Immature natural killer cell (primary cell): ENCODE measurements around the gene GIGYF1. TPM values are rescaled to one million over a fixed set of nuclear protein-coding genes. Genes with fewer than 3 reads are reported as not detected.
A peak's percentile ranks its signal among the peaks of the same experiment; 100 is the strongest.
"Not testable (repeated sequence)": the region's sequence is repeated elsewhere in the genome, so short reads cannot be mapped to it uniquely, and the experiment has no call there.

Source experiments
- DNase-seq, 3 donors: peaks; one replicate each; pipeline ENCODE4 v3.0.0; 2022; ENCODE audit warnings: mixed read lengths in 1 of 3
- H3K27ac Mint-ChIP-seq, 6 donors: one replicate each; pipeline ENCODE4 v1.8.0; 2020; ENCODE audit warnings: mixed read lengths in 6 of 6, mild to moderate bottlenecking in 5 of 6, inconsistent platforms in 4 of 6, moderate library complexity in 3 of 6
- H3K27me3 Mint-ChIP-seq, 3 donors: one replicate each; pipeline ENCODE4 v1.8.0; 2020 to 2021; ENCODE audit warnings: low read depth in 3 of 3, mild to moderate bottlenecking in 3 of 3, mixed read lengths in 3 of 3, moderate library complexity in 3 of 3, inconsistent platforms in 1 of 3
- H3K36me3 Mint-ChIP-seq, 3 donors: one replicate each; pipeline ENCODE4 v1.8.0; 2020; ENCODE audit warnings: mixed read lengths in 3 of 3, inconsistent platforms in 2 of 3, mild to moderate bottlenecking in 2 of 3
- H3K4me1 Mint-ChIP-seq, 2 donors: one replicate each; pipeline ENCODE4 v1.8.0; 2020; ENCODE audit warnings: inconsistent platforms in 2 of 2, mild to moderate bottlenecking in 2 of 2, mixed read lengths in 2 of 2, moderate library complexity in 1 of 2
- H3K4me3 Mint-ChIP-seq, 5 donors: one replicate each; pipeline ENCODE4 v1.8.0; 2020; ENCODE audit warnings: mild to moderate bottlenecking in 5 of 5, mixed read lengths in 5 of 5, inconsistent platforms in 3 of 5, moderate library complexity in 3 of 5
- H3K9me3 Mint-ChIP-seq, 6 donors: one replicate each; pipeline ENCODE4 v1.8.0; 2020; ENCODE audit warnings: mild to moderate bottlenecking in 6 of 6, mixed read lengths in 6 of 6, inconsistent platforms in 4 of 6, moderate library complexity in 3 of 6
- polyA plus RNA-seq, 3 donors: library from polyadenylated mRNA; unstranded; fragments of 300-500 nt; fragmentation: Illumina TruSeq; gene quantifications; one replicate each; pipeline ENCODE4 v1.2.3, GENCODE V29; 2021

GIGYF1 gene
- polyA plus RNA-seq, 3 donors from 2014 or later: 0.03 to 2.0 (median 0.47) TPM

DNA sequence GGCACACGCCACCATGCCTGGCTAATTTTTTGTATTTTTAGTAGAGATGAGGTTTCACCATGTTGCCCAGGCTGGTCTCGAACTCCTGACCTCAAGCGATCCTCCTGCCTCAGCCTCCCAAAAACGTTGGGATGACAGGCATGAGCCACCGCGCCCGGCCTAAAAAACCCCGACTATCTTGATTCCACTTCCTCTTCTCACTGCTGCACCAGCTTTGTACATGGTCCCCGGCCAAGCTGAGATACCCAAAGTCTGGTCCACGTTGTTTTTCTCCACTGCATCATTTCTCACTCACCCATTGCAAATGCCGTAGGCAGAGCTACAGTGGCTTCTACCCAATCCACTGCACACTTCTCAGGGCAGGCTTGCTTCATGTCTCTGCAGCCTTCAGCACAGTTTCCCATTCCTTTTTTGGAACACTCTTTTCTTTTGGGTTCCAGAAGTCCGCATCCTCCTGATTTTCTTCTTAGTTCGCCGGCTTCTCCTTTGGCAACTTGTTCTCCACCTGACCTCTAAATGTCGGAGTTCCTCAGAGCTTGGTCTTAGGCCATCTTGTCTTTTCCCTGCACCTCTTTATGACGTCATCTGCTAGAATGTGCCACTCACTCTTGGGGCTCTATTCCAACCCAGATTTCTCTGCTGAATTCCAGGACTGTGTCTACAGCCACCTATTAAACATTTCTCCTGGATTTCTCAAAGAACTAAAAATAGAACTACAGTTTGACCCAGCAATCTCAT is 26.6 kb downstream of the GIGYF1 start:
- peaks cover 0 to under 1% of the 10 kb centered on the region in 2 donors for H3K4me1 Mint-ChIP-seq
- DNase-seq: no peak
- H3K27ac Mint-ChIP-seq: no peak overlapping the region
- H3K27me3 Mint-ChIP-seq: peaks cover 4 to 6% (median 6%) of the 10 kb centered on the region in 3 donors
- H3K9me3 Mint-ChIP-seq: no peaks in the 10 kb centered on the region
- no peaks in the 10 kb centered on the region for H3K36me3 Mint-ChIP-seq
- H3K4me3 Mint-ChIP-seq: no peak overlapping the region

DNA sequence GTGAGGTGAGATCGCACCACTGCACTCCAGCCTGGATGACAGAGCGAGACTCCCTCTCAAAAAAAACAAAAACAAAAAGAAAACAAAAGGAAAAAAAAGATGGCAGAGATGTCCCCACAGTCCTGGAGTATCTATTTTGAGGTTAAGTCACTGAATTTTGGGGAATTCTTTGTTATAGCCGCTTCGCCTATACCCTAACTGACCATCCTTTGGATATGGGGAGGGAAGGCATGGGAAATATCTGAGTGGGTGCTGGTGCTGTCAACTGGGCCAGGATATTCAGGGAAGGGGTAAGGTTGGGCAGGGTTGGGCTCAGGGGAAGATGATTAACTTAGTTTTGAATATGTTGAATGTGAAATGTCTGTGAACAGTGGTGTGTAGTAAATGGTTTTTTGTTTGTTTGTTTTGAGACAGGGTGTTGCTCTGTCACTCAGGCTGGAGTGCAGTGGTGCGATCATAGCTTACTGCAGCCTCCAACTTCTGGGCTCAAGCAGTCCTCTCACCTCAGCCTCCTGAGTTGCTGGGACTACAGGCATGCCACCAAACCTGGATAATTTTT is 28.8 kb downstream of the GIGYF1 start:
- H3K4me3 Mint-ChIP-seq: no peak overlapping the region
- no peak overlapping the region for H3K27ac Mint-ChIP-seq
- H3K36me3 Mint-ChIP-seq: no peaks in the 10 kb centered on the region
- H3K9me3 Mint-ChIP-seq: no peaks in the 10 kb centered on the region
- peaks cover 5 to 9% (median 6%) of the 10 kb centered on the region in 3 donors for H3K27me3 Mint-ChIP-seq
- no peak for DNase-seq
- H3K4me1 Mint-ChIP-seq: no peaks in the 10 kb centered on the region

DNA sequence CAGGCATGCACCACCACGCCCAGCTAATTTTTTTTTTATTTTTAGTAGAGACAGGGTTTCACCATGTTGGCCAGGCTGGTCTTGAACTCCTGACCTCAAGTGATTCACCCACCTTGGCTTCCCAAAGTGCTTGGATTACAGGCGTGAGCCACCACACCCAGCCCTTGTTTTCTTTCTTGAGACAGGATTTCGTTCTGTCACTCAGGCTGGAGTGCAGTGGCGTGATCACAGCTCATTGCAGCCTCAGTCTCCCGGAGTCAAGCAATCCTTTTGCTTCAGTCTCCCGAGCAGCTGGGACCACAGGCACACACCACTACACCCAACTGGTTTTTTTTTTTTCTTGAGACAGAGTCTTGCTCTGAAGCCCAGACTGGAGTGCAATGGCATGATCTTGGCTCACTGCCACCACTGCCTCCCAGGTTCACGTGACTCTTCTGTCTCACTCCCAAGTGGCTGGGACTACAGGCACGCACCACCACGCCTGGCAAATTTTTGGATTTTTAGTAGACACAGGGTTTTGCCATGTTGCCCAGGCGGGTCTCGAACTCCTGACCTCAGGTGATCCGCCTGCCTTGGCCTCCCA is 31.8 kb downstream of the GIGYF1 start:
- not testable (repeated sequence) for DNase-seq, H3K27ac Mint-ChIP-seq, H3K36me3 Mint-ChIP-seq, H3K4me1 Mint-ChIP-seq, H3K9me3 Mint-ChIP-seq, H3K4me3 Mint-ChIP-seq
- peaks cover 0 to 14% (median 11%) of the 10 kb centered on the region in 3 donors for H3K27me3 Mint-ChIP-seq

DNA sequence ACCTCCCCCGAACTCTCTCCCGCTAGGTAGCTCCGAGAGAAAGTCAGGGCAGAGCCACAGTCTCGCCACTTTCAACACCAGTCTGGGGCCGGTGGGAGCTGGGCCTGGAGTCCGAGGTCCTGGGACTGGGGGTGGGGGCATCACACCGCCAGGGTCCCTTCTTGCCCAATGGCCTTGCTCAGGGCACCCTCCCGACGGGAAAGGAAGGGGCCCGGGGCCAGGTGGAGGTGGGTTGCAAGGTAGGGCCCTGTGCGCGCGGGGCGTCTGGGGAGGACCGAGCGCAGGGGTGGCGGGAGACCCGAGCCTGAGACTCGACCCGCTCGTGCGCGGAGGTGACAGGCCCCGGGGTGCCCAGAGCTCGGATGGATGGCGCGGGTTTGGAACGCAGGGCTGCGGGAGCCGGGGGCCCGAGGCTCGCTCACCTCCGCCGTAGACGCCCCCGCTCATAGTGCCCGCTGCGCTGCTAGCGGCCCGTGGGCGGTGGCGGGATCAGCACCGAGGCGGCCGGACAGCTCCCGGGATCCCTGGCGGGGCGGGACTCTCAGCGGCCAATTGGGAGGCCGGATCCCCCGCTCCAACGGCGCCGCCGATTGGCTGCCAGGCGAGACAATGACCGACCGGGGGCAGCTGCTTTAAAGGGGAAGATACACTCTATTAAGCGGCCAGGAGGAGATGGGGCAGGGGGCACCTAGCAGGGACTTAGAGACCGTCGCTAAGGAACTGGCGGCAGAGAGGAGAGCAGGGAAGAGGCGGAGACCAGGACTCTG is 38.0 kb downstream of the GIGYF1 start, which contains the start of gene ACTL6B:
TSS of gene ACTL6B (minus strand) at position 541 of the 767 bp plus-strand sequence. CDS start at position 447, 94 bp downstream.
- Mint-ChIP-seq H3K27me3 (peaks cover 11 to 35% (median 19%) of the 10 kb centered on the region in 3 donors), H3K27ac (no peak within 1 kb of the TSS), H3K9me3 (no peaks in the 10 kb centered on the region), H3K4me1 (peaks cover 0 to 2% of the 10 kb centered on the region in 2 donors), H3K36me3 (no peaks in the 10 kb centered on the region), H3K4me3 (no peak within 1 kb of the TSS)
- DNase-seq: peak; percentile 54 to 58 (median 56)

DNA sequence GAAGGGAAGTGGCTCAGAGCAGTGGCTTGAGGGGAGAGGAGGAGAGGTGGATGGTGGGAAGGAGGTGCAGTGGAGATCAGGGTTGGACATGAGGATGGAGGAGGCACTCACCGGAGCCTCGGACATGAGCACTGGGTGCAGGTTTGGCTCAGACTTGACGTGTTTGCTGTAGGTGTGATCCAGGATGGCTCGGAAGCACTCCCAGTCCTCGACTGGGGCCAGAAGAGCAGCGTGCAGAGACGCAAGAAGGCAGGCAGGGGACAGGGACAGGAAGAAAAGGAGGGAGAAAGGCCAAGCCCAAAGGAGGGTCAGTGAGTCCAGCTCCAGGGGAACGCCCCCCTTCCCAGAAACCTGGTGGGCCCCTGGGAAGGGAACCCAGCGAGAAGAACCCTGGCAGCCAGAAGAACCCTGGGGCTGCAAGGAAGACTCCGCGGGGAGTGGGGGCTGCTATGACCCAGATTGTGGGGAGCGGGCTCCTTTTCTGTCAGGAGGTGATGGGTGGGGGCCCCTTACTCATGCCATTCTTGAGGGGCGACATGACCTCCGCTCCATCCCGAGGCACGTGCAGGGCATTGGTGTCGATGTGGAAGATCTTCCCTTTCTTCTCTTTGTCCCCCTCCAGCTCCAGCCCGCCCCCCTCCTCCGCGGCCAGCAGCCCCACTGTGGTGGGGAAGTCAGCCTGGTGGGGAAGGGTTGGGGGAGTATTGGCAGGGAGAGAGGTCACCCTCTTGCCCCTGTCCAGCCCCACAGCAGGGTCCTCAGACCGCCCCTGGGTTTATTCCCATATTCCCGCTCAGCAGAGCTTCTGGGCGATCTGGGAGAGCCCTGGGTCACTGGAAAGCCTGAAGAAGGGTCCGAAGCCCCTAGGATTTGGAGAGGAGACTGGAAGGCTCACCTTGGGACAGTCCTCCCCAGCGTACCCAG is 38.9 kb downstream of the GIGYF1 start:
- peak overlapping the region in 1 of 5 donors; percentile 43 for H3K4me3 Mint-ChIP-seq
- peaks cover 0 to 3% (median 2%) of the 10 kb centered on the region in 3 donors for H3K36me3 Mint-ChIP-seq
- peaks cover 0 to 2% of the 10 kb centered on the region in 2 donors for H3K4me1 Mint-ChIP-seq
- peaks cover 11 to 36% (median 19%) of the 10 kb centered on the region in 3 donors for H3K27me3 Mint-ChIP-seq
- DNase-seq: no peak
- no peaks in the 10 kb centered on the region for H3K9me3 Mint-ChIP-seq
- no peak overlapping the region for H3K27ac Mint-ChIP-seq

DNA sequence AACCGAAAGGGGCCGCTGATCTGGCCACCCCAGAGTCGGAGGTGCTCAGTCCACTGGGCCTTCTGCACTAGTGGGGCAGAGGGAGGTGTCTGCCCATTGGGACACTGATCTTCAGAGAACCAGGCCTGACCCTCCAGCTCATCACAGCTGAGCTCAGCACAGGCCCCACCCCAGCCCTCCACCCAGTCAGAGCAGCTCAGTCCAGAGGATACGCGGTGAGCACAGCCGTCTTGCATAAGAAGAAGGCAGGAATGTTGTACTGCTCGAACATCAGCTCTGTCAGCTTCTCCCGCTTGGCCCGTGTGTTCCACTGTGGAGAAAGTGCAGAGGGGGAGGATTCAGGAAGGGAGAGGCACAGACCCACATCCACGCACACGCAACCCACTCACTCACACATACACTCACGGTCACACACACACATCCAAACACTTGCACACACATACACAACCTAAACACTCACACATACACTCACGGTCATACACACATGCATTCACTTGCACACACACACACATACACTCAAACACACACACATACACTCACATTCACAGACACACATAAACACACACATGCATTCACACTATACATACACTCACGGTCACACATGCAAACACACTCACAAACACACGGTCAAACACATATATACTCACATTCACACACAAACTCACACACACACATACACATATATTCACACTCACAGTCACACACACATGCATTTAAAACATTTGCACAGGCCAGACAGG is 44.1 kb downstream of the GIGYF1 start:
- H3K27ac Mint-ChIP-seq: peak overlapping the region in 1 of 6 donors; percentile 42
- no peak overlapping the region for H3K4me3 Mint-ChIP-seq
- H3K36me3 Mint-ChIP-seq: peaks cover 0 to 5% (median 5%) of the 10 kb centered on the region in 3 donors
- H3K9me3 Mint-ChIP-seq: no peaks in the 10 kb centered on the region
- DNase-seq: no peak
- peaks cover 11 to 19% (median 18%) of the 10 kb centered on the region in 3 donors for H3K27me3 Mint-ChIP-seq
- no peaks in the 10 kb centered on the region for H3K4me1 Mint-ChIP-seq

DNA sequence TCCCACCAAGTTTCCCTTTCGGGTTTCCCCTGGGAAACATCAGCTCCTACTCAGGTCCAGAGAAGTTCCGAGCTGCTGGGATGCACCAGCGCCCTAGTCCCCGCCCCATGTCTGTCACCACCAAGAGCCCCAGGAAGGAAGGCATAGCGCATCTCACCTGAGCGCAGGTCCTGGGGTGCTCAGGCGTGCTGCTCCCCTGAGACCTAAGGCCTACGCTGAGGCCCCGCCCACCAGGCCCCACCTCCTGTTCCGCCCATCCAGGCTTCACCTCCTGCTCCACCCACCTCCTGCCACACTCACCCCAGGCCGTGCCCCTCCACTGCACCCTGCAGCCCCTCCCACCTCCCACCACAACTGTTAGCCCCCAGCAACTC is 51.5 kb downstream of the GIGYF1 start:
- H3K27me3 Mint-ChIP-seq: peaks cover 0 to 5% (median under 1%) of the 10 kb centered on the region in 3 donors
- no peaks in the 10 kb centered on the region for H3K9me3 Mint-ChIP-seq
- no peak overlapping the region for H3K4me3 Mint-ChIP-seq
- H3K36me3 Mint-ChIP-seq: no peaks in the 10 kb centered on the region
- H3K27ac Mint-ChIP-seq: no peak overlapping the region
- no peaks in the 10 kb centered on the region for H3K4me1 Mint-ChIP-seq
- no peak for DNase-seq

DNA sequence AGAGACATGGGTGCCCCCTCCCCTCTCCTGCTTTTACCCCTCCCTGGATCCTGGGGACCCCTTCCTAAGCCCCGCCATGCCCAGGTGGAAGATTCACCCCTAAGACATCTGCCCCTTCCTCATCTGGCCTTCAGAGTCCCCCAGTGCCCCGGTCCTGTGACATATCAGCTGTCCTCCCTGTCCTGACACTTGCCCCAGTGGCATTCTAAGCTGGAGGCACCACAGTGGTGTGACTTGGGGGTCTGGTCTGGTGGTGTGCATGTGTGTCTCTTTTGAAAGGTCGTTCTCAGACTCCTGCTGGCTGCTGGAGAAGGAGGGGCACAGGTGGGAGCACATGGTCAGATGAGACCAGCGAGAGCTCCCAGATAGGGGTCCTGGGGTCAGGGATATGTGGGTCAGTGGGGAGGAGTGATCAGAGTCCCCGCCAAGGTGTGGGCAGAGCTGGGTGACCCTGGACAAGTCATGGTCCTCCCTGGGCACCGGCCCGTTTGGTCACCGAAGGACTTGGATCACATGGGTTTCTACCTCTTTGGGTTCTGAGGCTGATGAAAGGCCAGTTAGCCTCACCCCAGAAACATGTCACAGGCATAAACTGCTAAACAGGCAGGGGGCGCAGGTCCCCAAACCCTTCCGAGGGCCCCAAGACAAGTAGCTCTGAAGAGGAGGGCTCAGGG is 52.1 kb downstream of the GIGYF1 start:
- Mint-ChIP-seq H3K9me3 (no peaks in the 10 kb centered on the region), H3K36me3 (no peaks in the 10 kb centered on the region), H3K4me3 (no peak overlapping the region), H3K4me1 (no peaks in the 10 kb centered on the region), H3K27me3 (peaks cover 0 to 5% (median 0%) of the 10 kb centered on the region in 3 donors), H3K27ac (no peak overlapping the region)
- DNase-seq: no peak

DNA sequence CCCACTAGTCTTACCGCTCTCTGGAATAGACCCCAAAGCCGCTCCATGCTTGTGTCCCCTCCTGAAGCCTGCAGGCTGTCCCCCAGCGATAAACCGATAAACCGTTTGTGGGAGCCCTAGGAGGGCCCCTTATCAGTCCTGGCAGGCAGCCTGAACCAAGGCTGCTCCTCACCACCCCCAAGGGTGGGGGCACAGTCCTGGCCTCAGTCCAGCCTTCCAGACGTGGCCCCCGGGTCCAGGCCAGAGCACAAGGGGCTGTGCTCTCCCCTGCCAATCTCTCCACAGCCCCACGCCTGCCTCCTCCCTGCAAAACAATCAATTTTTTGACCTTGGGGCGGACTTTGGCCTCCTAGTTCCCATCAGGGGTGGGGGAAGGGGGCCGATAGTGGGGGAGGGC is 52.6 kb downstream of the GIGYF1 start, which contains the start of gene TFR2:
TSS of gene TFR2 (minus strand) at position 90 of the 397 bp plus-strand sequence. CDS start at position 47, 43 bp downstream.
- no peak within 1 kb of the TSS for H3K27ac Mint-ChIP-seq

DNA sequence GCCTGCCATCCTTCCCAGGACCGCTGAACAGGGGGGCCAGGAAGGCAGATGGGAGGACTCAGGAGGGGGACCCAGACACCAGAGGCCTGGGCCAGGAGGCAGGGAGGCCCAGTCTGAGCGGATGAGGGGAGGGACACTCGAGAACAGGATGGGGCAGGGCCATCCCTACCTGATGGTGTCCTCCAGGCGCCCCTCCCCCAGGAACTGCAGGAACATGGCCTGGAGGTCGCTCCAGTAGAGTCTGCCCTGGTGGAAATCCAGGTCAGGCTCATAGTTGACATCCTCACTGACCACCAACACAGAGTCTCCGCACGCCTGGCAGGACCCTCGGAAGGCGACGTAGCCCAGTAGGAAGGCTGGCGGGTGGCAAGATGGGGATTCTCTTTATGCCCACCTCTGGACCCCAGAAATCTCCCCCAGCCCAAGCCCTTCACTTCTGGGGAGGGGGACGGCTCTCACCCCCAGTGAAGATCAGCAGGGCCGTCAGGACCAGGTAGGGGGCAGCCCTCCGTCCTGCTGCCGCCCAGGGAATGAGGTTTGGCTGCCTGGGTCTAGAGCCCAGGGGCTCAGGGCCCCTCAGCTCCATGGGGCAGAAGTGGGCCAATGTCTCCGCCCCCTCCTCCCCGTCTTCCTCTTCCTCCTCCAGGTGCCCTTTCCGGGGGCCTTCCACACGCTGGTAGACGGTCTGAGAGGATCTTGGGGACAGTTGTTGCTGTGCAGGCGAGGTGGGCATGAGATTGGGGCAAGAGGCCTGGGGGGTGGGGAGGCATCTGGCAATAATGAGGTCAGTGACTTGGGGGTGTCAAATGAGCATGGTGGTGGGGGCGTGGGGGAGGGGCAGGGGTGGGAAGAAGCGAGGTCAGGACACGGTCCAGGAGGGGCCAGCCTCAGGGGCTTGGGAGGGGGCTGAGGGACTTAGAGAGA is 53.3 kb downstream of the GIGYF1 start:
- DNase-seq: no peak
- no peaks in the 10 kb centered on the region for H3K9me3 Mint-ChIP-seq
- no peaks in the 10 kb centered on the region for H3K36me3 Mint-ChIP-seq
- no peak overlapping the region for H3K4me3 Mint-ChIP-seq
- peaks cover 0 to 4% (median 0%) of the 10 kb centered on the region in 3 donors for H3K27me3 Mint-ChIP-seq
- H3K4me1 Mint-ChIP-seq: no peaks in the 10 kb centered on the region
- H3K27ac Mint-ChIP-seq: no peak overlapping the region

More for the DNA sequence above, 52.6 kb downstream of the GIGYF1 start, which contains the start of gene TFR2:
- Mint-ChIP-seq H3K27me3 (peaks cover 0 to 5% (median 0%) of the 10 kb centered on the region in 3 donors), H3K36me3 (no peaks in the 10 kb centered on the region), H3K4me1 (no peaks in the 10 kb centered on the region), H3K9me3 (no peaks in the 10 kb centered on the region), H3K4me3 (no peak within 1 kb of the TSS)
- no peak for DNase-seq

DNA sequence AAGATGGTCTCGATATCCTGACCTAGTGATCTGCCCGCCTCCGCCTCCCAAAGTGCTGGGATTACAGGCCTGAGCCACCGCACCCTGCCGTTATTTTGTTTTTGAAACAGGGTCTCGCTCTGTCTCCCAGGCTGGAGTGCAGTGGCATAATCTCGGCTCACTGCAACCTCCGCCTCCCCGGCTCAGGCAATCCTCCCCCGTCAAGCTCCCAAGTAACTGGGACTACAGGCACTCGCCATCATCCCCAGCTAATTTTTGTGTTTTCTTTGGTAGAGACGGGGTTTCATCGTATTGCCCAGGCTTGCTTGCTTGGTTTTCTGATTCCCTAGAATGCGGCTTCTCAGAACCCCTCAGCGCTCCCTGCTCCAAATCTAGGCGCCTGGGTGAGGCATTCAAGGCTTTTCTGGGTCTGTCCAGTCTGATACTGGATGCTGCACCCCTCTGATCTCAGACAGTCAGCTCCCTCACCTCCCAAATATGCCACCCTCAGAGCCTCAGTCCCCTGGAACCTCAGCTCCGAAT is 54.0 kb downstream of the GIGYF1 start:
- no peak overlapping the region for H3K4me3 Mint-ChIP-seq
- no peak for DNase-seq
- no peaks in the 10 kb centered on the region for H3K36me3 Mint-ChIP-seq
- no peaks in the 10 kb centered on the region for H3K4me1 Mint-ChIP-seq
- no peaks in the 10 kb centered on the region for H3K9me3 Mint-ChIP-seq
- peaks cover 0 to 2% (median 0%) of the 10 kb centered on the region in 3 donors for H3K27me3 Mint-ChIP-seq
- H3K27ac Mint-ChIP-seq: no peak overlapping the region
